NB4 (cell line): ENCODE measurements around the gene DSCAM.
"Not testable (repeated sequence)": the region's sequence is repeated elsewhere in the genome, so short reads cannot be mapped to it uniquely, and the experiment has no call there.

Experiments used
- DNase-seq: peaks from one replicate; pipeline ENCODE4 v3.0.0; 2010; ENCODE audit warnings: low read depth
- H3K4me3 ChIP-seq: one replicate; pipeline ENCODE4 v1.5.1; 2011; ENCODE audit warnings: mild to moderate bottlenecking, low read depth, low read length, moderate library complexity
- MYC ChIP-seq: IDR thresholded peaks from 2 replicates; pipeline ENCODE4 v1.6.1; 2011; ENCODE audit warnings: low read depth, low read length
- POLR2A ChIP-seq: IDR thresholded peaks from 2 replicates; pipeline ENCODE4 v1.6.1; 2011; ENCODE audit warnings: mild to moderate bottlenecking; ENCODE audit not compliant: insufficient read length; ENCODE audit errors: extremely low read depth
- TF ChIP-seq, protein P1 (sequence below): IDR thresholded peaks from one replicate; pipeline ENCODE4 v1.5.1; 2012; ENCODE audit warnings: low read depth, low read length
- TF ChIP-seq, protein P2 (sequence below): IDR thresholded peaks from 2 replicates; pipeline ENCODE4 v1.6.1; 2011; ENCODE audit warnings: low read depth, low read length

DSCAM gene

GRCh38 chr21:40445349-40445921 lies 401.5 kb downstream of the DSCAM start:
- no peak overlapping the region for H3K4me3 ChIP-seq
- DNase-seq: no peak

DNA sequence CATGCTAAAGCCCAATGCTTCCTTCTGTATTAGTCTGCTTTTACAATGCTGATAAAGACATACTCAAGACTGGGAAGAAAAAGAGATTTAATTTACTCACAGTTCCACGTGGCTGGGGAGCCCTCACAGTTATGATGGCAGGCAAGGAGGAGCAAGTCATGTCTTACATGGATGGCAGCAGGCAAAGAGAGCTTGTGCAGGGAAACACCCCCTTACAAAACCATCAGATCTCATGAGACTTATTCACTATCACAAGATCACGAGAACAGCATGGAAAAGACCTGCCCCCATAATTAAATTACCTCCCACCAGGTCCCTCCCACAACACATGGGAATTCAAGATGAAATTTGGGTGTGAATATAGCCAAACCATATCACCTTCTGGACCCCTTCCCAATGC lies 407.4 kb downstream of the DSCAM start:
- H3K4me3 ChIP-seq, DNase-seq: not testable (repeated sequence)

More at GRCh38 chr21:40445349-40445921, 401.5 kb downstream of the DSCAM start:
- TF ChIP-seq, protein P1, sequence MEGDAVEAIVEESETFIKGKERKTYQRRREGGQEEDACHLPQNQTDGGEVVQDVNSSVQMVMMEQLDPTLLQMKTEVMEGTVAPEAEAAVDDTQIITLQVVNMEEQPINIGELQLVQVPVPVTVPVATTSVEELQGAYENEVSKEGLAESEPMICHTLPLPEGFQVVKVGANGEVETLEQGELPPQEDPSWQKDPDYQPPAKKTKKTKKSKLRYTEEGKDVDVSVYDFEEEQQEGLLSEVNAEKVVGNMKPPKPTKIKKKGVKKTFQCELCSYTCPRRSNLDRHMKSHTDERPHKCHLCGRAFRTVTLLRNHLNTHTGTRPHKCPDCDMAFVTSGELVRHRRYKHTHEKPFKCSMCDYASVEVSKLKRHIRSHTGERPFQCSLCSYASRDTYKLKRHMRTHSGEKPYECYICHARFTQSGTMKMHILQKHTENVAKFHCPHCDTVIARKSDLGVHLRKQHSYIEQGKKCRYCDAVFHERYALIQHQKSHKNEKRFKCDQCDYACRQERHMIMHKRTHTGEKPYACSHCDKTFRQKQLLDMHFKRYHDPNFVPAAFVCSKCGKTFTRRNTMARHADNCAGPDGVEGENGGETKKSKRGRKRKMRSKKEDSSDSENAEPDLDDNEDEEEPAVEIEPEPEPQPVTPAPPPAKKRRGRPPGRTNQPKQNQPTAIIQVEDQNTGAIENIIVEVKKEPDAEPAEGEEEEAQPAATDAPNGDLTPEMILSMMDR: no peak
- TF ChIP-seq, protein P2, sequence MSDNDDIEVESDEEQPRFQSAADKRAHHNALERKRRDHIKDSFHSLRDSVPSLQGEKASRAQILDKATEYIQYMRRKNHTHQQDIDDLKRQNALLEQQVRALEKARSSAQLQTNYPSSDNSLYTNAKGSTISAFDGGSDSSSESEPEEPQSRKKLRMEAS: no peak
- TF ChIP-seq POLR2A (no peak), MYC (no peak)

- TF ChIP-seq, protein P2: no peak
- TF ChIP-seq POLR2A (no peak), MYC (no peak)
- TF ChIP-seq, protein P1: no peak
- no peak overlapping the region for H3K4me3 ChIP-seq
Measured at GRCh38 chr21:40438616-40439015, 408.3 kb downstream of the DSCAM start.

GRCh38 chr21:40436261-40436660 lies 410.7 kb downstream of the DSCAM start:
- DNase-seq: no peak
- TF ChIP-seq, protein P1: no peak
- no peak for TF ChIP-seq MYC
- TF ChIP-seq POLR2A: no peak
- TF ChIP-seq, protein P2: no peak
- H3K4me3 ChIP-seq: no peak overlapping the region

More at GRCh38 chr21:40438616-40439015, 408.3 kb downstream of the DSCAM start:
- no peak for DNase-seq

- no peak overlapping the region for H3K4me3 ChIP-seq
- TF ChIP-seq POLR2A (no peak), MYC (no peak)
- TF ChIP-seq, protein P1: no peak
- TF ChIP-seq, protein P2: no peak
- no peak for DNase-seq
Measured at GRCh38 chr21:40433538-40433937, 413.4 kb downstream of the DSCAM start.

DNA sequence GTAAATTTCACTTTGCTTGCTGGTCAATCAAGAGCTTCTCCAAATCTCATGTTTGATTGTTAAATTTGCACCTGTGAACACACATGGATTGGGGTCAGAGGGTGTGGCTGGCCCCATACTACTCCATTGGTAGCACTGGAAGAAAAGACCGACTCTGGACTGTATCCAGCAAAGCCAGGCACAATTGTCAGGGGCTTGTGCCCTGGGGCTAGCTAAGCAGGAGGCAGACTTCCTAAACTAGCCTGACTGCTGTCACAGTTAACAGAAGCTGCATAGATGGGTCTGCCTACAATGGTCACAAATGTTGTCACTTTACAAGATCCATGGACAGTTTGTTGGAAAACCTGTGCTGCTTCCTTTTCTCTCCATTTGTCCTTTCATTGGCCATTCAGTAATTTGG lies 421.0 kb downstream of the DSCAM start:
- no peak overlapping the region for H3K4me3 ChIP-seq
- TF ChIP-seq, protein P2: no peak
- no peak for TF ChIP-seq POLR2A
- TF ChIP-seq, protein P1: no peak
- no peak for DNase-seq
